H1 (cell line): ENCODE data around the gene DHRS7B. TPM values are rescaled to one million over a fixed set of nuclear protein-coding genes. Genes with fewer than 3 reads are reported as not detected.

Experiments used
- CTCF ChIA-PET: fragments of 300-600 bp; sonication (Branson Sonifier 250); formaldehyde crosslinking; loops from one replicate; lab custom pipeline; 2021; ENCODE audit not compliant: partially characterized antibody; lab: Charles Lee
- POLR2A ChIA-PET: fragments of 300-600 bp; sonication (Branson Sonifier 250); formaldehyde crosslinking; loops from one replicate; lab custom pipeline; 2021; ENCODE audit warnings: inconsistent platforms; ENCODE audit not compliant: partially characterized antibody; lab: Charles Lee
- DNase-seq, 2 experiments: peaks; one replicate each; pipeline versions ENCODE4 v3.0.0 to v3.0.0-alpha.2; 2010 to 2022; ENCODE audit warnings: low spot score in 2 of 2, low read depth in 1 of 2, mixed read lengths in 1 of 2
- FAIRE-seq: peaks from 2 replicates; lab custom pipeline; 2011; peaks lifted over from hg19 to GRCh38; lab: Jason Lieb, UNC
- H2AFZ ChIP-seq: 2 replicates; pipeline ENCODE4 v1.8.1; 2012; ENCODE audit warnings: low read length, inconsistent platforms
- H2AK5ac ChIP-seq: 2 replicates; pipeline ENCODE4 v1.6.1; 2013; ENCODE audit warnings: low read depth, low read length
- H2BK120ac ChIP-seq: replicated peaks from 2 replicates; pipeline ENCODE3; 2013; ENCODE audit warnings: low read depth, low read length, inconsistent platforms
- H2BK12ac ChIP-seq: 2 replicates; pipeline ENCODE4 v1.6.1; 2013; ENCODE audit warnings: low read depth, low read length
- H2BK15ac ChIP-seq: 2 replicates; pipeline ENCODE4 v1.6.1; 2013; ENCODE audit warnings: low read length
- H2BK20ac ChIP-seq: 2 replicates; pipeline ENCODE4 v1.6.1; 2013; ENCODE audit warnings: low read length
- H2BK5ac ChIP-seq: 2 replicates; pipeline ENCODE4 v1.6.1; 2013; ENCODE audit warnings: low read depth, low read length
- H3K14ac ChIP-seq: 2 replicates; pipeline ENCODE4 v1.6.1; 2013; ENCODE audit warnings: inconsistent platforms; ENCODE audit not compliant: insufficient read length
- H3K18ac ChIP-seq: 2 replicates; pipeline ENCODE4 v1.6.1; 2013; ENCODE audit warnings: low read length; ENCODE audit errors: extremely low read depth
- H3K23ac ChIP-seq: 2 replicates; pipeline ENCODE4 v1.6.1; 2013; ENCODE audit warnings: inconsistent platforms; ENCODE audit not compliant: insufficient read length
- H3K23me2 ChIP-seq: 2 replicates; pipeline ENCODE4 v1.6.1; 2013; ENCODE audit warnings: low read depth, low read length
- H3K27ac ChIP-seq: 2 replicates; pipeline ENCODE4 v1.6.1; 2011; ENCODE audit warnings: low read depth, low read length, inconsistent platforms
- H3K27me3 ChIP-seq, 4 experiments: replicated peaks in 1 of 4; 1 replicate in 1 of 4; 2 replicates in 3 of 4; pipeline versions ENCODE4 v1.6.1 to v1.8.1; 2011 to 2013; ENCODE audit warnings: low read length in 3 of 4, mild to moderate bottlenecking in 3 of 4, inconsistent platforms in 2 of 4, mixed read lengths in 2 of 4, moderate library complexity in 1 of 4; ENCODE audit not compliant: control insufficient read depth in 3 of 4, insufficient read depth in 3 of 4; ENCODE audit errors: extremely low read depth in 1 of 4
- H3K36me3 ChIP-seq, 4 experiments: 2 replicates each; pipeline versions ENCODE4 v1.6.1 to v1.8.1; 2011 to 2013; ENCODE audit warnings: mild to moderate bottlenecking in 4 of 4, low read length in 3 of 4, moderate library complexity in 2 of 4, control low read depth in 1 of 4, inconsistent platforms in 1 of 4; ENCODE audit not compliant: insufficient read depth in 4 of 4, control insufficient read depth in 2 of 4
- H3K4ac ChIP-seq: replicated peaks from 2 replicates; pipeline ENCODE3; 2013; ENCODE audit warnings: low read length, low read depth, mixed read lengths, inconsistent platforms; ENCODE audit not compliant: insufficient read length
- H3K4me1 ChIP-seq, 4 experiments: replicated peaks in 1 of 4; 1 replicate in 1 of 4; 2 replicates in 3 of 4; pipeline versions ENCODE4 v1.6.1 to v1.8.1; 2011 to 2013; ENCODE audit warnings: low read length in 3 of 4, inconsistent platforms in 2 of 4, mixed read lengths in 1 of 4; ENCODE audit not compliant: insufficient read depth in 4 of 4, control insufficient read depth in 3 of 4
- H3K4me2 ChIP-seq, 2 experiments: 2 replicates each; pipeline versions ENCODE4 v1.6.1 to v1.8.1; 2011 to 2013; ENCODE audit warnings: low read depth in 2 of 2, low read length in 2 of 2, control low read depth in 1 of 2, inconsistent platforms in 1 of 2, mild to moderate bottlenecking in 1 of 2; ENCODE audit not compliant: insufficient read depth in 1 of 2
- H3K4me3 ChIP-seq, 4 experiments: fragments of 200-600, 300-600 bp in 1 of 4; sonication (generic), shearing (Covaris generic), sonication (Bioruptor Twin) in 1 of 4; 2 replicates each; pipeline versions ENCODE4 v1.5.1 to v1.8.1; 2011 to 2016; ENCODE audit warnings: low read length in 4 of 4, low read depth in 3 of 4, control low read depth in 2 of 4, inconsistent platforms in 2 of 4, mild to moderate bottlenecking in 2 of 4, mixed read lengths in 1 of 4, moderate library complexity in 1 of 4; ENCODE audit not compliant: insufficient read depth in 2 of 4; ENCODE audit errors: extremely low read depth in 1 of 4
- H3K56ac ChIP-seq: replicated peaks from 2 replicates; pipeline ENCODE3; 2013; ENCODE audit warnings: low read depth, mild to moderate bottlenecking, mixed read lengths, low read length, inconsistent platforms; ENCODE audit not compliant: insufficient read length
- H3K79me1 ChIP-seq: 2 replicates; pipeline ENCODE4 v1.6.1; 2013; ENCODE audit warnings: low read depth, low read length, control low read depth
- H3K79me2 ChIP-seq, 2 experiments: 2 replicates each; pipeline versions ENCODE4 v1.6.1 to v1.8.1; 2012 to 2013; ENCODE audit warnings: low read length in 2 of 2, mild to moderate bottlenecking in 2 of 2, inconsistent platforms in 1 of 2; ENCODE audit not compliant: insufficient read depth in 2 of 2, control insufficient read depth in 1 of 2
- H3K9ac ChIP-seq, 4 experiments: replicated peaks in 1 of 4; 1 replicate in 1 of 4; 2 replicates in 3 of 4; pipeline versions ENCODE4 v1.6.1 to v1.8.1; 2011 to 2013; ENCODE audit warnings: low read depth in 3 of 4, low read length in 3 of 4, control low read depth in 2 of 4, mild to moderate bottlenecking in 2 of 4, moderate library complexity in 2 of 4, inconsistent platforms in 1 of 4; ENCODE audit errors: extremely low read depth in 1 of 4
- H3K9me3 ChIP-seq, 2 experiments: 2 replicates each; pipeline versions ENCODE4 v1.6.1 to v1.8.1; 2012 to 2013; ENCODE audit warnings: mild to moderate bottlenecking in 2 of 2, moderate library complexity in 2 of 2, control low read depth in 1 of 2, inconsistent platforms in 1 of 2, low read depth in 1 of 2, low read length in 1 of 2, mixed read lengths in 1 of 2; ENCODE audit not compliant: insufficient read depth in 2 of 2
- H4K20me1 ChIP-seq, 2 experiments: replicated peaks in 1 of 2; 2 replicates each; pipeline versions ENCODE3 to v1.8.1; 2011 to 2013; ENCODE audit warnings: inconsistent platforms in 2 of 2, low read length in 2 of 2, mild to moderate bottlenecking in 1 of 2; ENCODE audit not compliant: insufficient read depth in 2 of 2, control insufficient read depth in 1 of 2
- H4K5ac ChIP-seq: 2 replicates; pipeline ENCODE4 v1.6.1; 2013; ENCODE audit warnings: low read length, low read depth, mixed read lengths, inconsistent platforms; ENCODE audit not compliant: insufficient read length
- H4K8ac ChIP-seq: 2 replicates; pipeline ENCODE4 v1.8.0; 2013; ENCODE audit warnings: mild to moderate bottlenecking, moderate library complexity, low read length, inconsistent platforms; ENCODE audit not compliant: insufficient read depth; ENCODE audit errors: extremely low read depth
- H4K91ac ChIP-seq: replicated peaks from 2 replicates; pipeline ENCODE3; 2013; ENCODE audit warnings: low read length, mixed read lengths, inconsistent platforms; ENCODE audit not compliant: insufficient read length
- TAF1 ChIP-seq: IDR thresholded peaks from 2 replicates; pipeline ENCODE4 v1.6.1; 2011; ENCODE audit warnings: mild to moderate bottlenecking, low read depth, low read length
- whole genome bisulfite sequencing, 2 experiments: shearing (Covaris generic) in 1 of 2; methylation state at CpG; one replicate each; pipeline versions ENCODE4 v1.1.6 to v1.1.7; 2013 to 2015; ENCODE audit warnings: low lambda C conversion rate in 2 of 2, mixed read lengths in 2 of 2, inconsistent platforms in 1 of 2, low coverage in 1 of 2, missing lambda C conversion rate in 1 of 2; ENCODE audit not compliant: insufficient replicate concordance in 2 of 2, insufficient coverage in 1 of 2, insufficient read length in 1 of 2; ENCODE audit errors: extremely low coverage in 1 of 2, missing lambda C conversion rate in 1 of 2; 5-methylcytosine and 5-hydroxymethylcytosine counted together
- polyA plus RNA-seq, 7 experiments: library from polyadenylated mRNA; depleted of rRNA in 3 of 7; stranded (reverse) in 5 of 7; unstranded in 2 of 7; fragments of >200 nt in 5 of 7; fragments of 200-250 nt in 2 of 7; gene quantifications; 1 replicate in 5 of 7; 2 replicates in 1 of 7; 4 replicates in 1 of 7; pipeline versions ENCODE4 v1.2.1 to v1.2.3, GENCODE V29; 2011 to 2013; ENCODE audit warnings: missing spikeins in 2 of 7, mixed read lengths in 2 of 7
- total RNA-seq: library from RNA; stranded (reverse); fragmentation: NEBNext Ultra II Directional; extraction: Animal tissue kit (Norgen Biotek cat#: 25700); gene quantifications from 2 replicates; pipeline ENCODE4 v1.2.1, GENCODE V29; 2021

DHRS7B gene
- total and polyA plus RNA-seq, 2 of the 8 experiments (the other 6 are each of a cell fraction or from before 2014, with no cell fraction given): 11.0 to 27.9 TPM

DNA sequence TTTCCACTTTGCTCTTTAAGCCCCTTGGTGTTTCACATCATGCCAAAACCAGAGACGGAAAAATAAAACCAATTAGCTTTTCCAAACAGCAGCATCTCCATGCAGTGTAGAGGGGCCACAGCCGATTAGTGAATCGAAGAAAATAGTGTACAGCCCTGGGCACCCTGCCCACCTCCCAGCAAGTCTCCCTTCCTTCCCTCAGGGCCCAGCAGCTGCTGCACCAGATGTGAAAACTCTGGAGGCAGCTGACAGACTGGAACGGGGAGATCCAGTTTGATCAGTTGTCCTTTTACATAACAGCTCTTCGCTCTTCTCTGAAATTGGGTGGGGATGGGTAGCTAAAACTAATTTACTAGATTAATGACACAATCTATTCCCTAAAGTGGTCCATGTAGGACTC lies 67.9 kb downstream of the DHRS7B start:
- Histone ChIP-seq H4K20me1 (peaks cover 9 to 20% of the 10 kb centered on the region in 2 experiments), H2BK12ac (no peak overlapping the region), H2BK20ac (no peak overlapping the region), H2AFZ (no peak overlapping the region), H3K4me1 (peaks cover 4 to 12% (median 7%) of the 10 kb centered on the region in 4 experiments), H4K8ac (no peak overlapping the region), H3K23me2 (no peaks in the 10 kb centered on the region), H3K4me2 (no peak overlapping the region), H3K27me3 (no peaks in the 10 kb centered on the region), H3K4me3 (no peak overlapping the region), H3K27ac (no peak overlapping the region), H3K9ac (no peak overlapping the region), H3K79me1 (peaks cover 14% of the 10 kb centered on the region; the same call in 1 of the 2 replicates), H3K9me3 (no peaks in the 10 kb centered on the region), H3K18ac (no peak overlapping the region), H3K14ac (no peak overlapping the region), H2BK5ac (no peak overlapping the region), H2AK5ac (no peak overlapping the region), H4K91ac (no peak overlapping the region), H3K56ac (no peak overlapping the region), H4K5ac (no peak overlapping the region), H3K4ac (no peak overlapping the region), H3K79me2 (peaks cover 3 to 15% of the 10 kb centered on the region in 2 experiments; a peak in 3 of 4 replicates), H2BK15ac (no peak overlapping the region), H3K36me3 (peaks cover 9 to 23% (median 11%) of the 10 kb centered on the region in 4 experiments; a peak in 7 of 8 replicates), H2BK120ac (no peak overlapping the region), H3K23ac (no peak overlapping the region)
- POLR2A ChIA-PET: interaction anchor here (0.9 to 3.2 kb wide), 3 partner anchors 8 to 19 kb away, joined by 4 to 9 read pairs (median 5); no protein-coding TSS in a partner anchor
- FAIRE-seq: no peak
- 96% methylated on average over 5 of the region's 5 CpGs; no CpG with 5 or more reads in 1 of the 2 experiments for WGBS, 2 experiments
- CTCF ChIA-PET: interaction anchor here (0.8 to 2.0 kb wide), 4 partner anchors 11 to 143 kb away, joined by 3 to 5 read pairs (median 3); no protein-coding TSS in a partner anchor
- no peak for DNase-seq
- no peak for TF ChIP-seq TAF1
